Natural killer cell (primary cell): ENCODE measurements around the gene SLC1A4. TPM values are rescaled to one million over a fixed set of nuclear protein-coding genes. Genes with fewer than 3 reads are reported as not detected.
A peak's percentile ranks its signal among the peaks of the same experiment; 100 is the strongest.

Experiments
- ATAC-seq, 3 donors: fragments of 150-1000 bp in 2 of 3; fragments of 200-7000 bp in 1 of 3; cut with Tn5 transposase; 1 replicate in 1 of 3; 2 replicates in 2 of 3; pipeline ENCODE4 v1.10.0; 2021; ENCODE audit warnings: mild to moderate bottlenecking in 2 of 3, moderate library complexity in 2 of 3
- DNase-seq, 2 donors: peaks; one replicate each; pipeline versions ENCODE4 v3.0.0 to v3.0.0-alpha.2; 2013 to 2021; ENCODE audit warnings: mixed read lengths in 1 of 2
- H3K27ac ChIP-seq: one replicate; pipeline ENCODE4 v1.5.1; 2013; ENCODE audit warnings: mild to moderate bottlenecking, low read length
- H3K27me3 ChIP-seq: one replicate; pipeline ENCODE4 v1.6.1; 2013; ENCODE audit warnings: low read length; ENCODE audit not compliant: control insufficient read depth, insufficient read depth
- H3K36me3 ChIP-seq: one replicate; pipeline ENCODE4 v1.6.1; 2013; ENCODE audit warnings: low read length; ENCODE audit not compliant: control insufficient read depth, insufficient read depth
- H3K4me1 ChIP-seq: one replicate; pipeline ENCODE4 v1.6.1; 2013; ENCODE audit warnings: low read length; ENCODE audit not compliant: control insufficient read depth, insufficient read depth
- H3K4me3 ChIP-seq: one replicate; pipeline ENCODE4 v1.5.1; 2013; ENCODE audit warnings: low read length
- H3K9me3 ChIP-seq: one replicate; pipeline ENCODE4 v1.6.1; 2013; ENCODE audit warnings: low read length; ENCODE audit not compliant: control insufficient read depth, insufficient read depth
- H3K27ac Mint-ChIP-seq, 2 donors: one replicate each; pipeline ENCODE4 v1.8.0; 2022; ENCODE audit warnings: mild to moderate bottlenecking in 2 of 2, mixed read lengths in 2 of 2, moderate library complexity in 1 of 2
- H3K27me3 Mint-ChIP-seq, 2 donors: one replicate each; pipeline ENCODE4 v1.8.0; 2022; ENCODE audit warnings: low read depth in 2 of 2, mixed read lengths in 2 of 2
- H3K36me3 Mint-ChIP-seq: one replicate; pipeline ENCODE4 v1.8.0; 2022; ENCODE audit warnings: mixed read lengths
- H3K4me1 Mint-ChIP-seq, 2 donors: one replicate each; pipeline ENCODE4 v1.8.0; 2022; ENCODE audit warnings: mixed read lengths in 2 of 2
- H3K4me3 Mint-ChIP-seq: one replicate; pipeline ENCODE4 v1.8.0; 2022; ENCODE audit warnings: mild to moderate bottlenecking, moderate library complexity, mixed read lengths
- H3K9me3 Mint-ChIP-seq, 2 donors: one replicate each; pipeline ENCODE4 v1.8.0; 2022; ENCODE audit warnings: mixed read lengths in 2 of 2
- CTCF ChIP-seq: fragments of 200-600 bp; IDR thresholded peaks from one replicate; pipeline ENCODE4 v1.8.0; 2022; ENCODE audit warnings: antibody characterized with exemption
- WGBS: methylation state at CpG from one replicate; pipeline ENCODE4 v1.1.7; 2013; ENCODE audit warnings: missing lambda C conversion rate; ENCODE audit not compliant: insufficient coverage; 5-methylcytosine and 5-hydroxymethylcytosine counted together
- intact Hi-C: fragments of 100-400 bp; cut with micrococcal nuclease; formaldehyde crosslinking; loops from one replicate; pipeline ENCODE4 v1.14.2; 2022
- total RNA-seq, 4 donors: library from RNA; stranded (reverse); fragments of 120-200 nt in 1 of 4; gene quantifications; one replicate each; pipeline versions ENCODE4 v1.2.3 to v1.2.4, GENCODE V29; 2013 to 2022

SLC1A4 gene
- total RNA-seq, 3 donors from 2014 or later (not counting 1 experiment from before 2014, with no cell fraction given) = 3.9 to 13.8 (median 5.6) TPM

- TF ChIP-seq CTCF = no peak
- Histone ChIP-seq H3K27me3 (no peaks in the 10 kb centered on the region), H3K4me1 (no peaks in the 10 kb centered on the region), H3K27ac (no peak overlapping the region), H3K4me3 (no peak overlapping the region), H3K36me3 (no peaks in the 10 kb centered on the region), H3K9me3 (no peaks in the 10 kb centered on the region)
- no CpG with 5 or more reads among the region's 1 CpG for WGBS
- H3K4me3 Mint-ChIP-seq = no peak overlapping the region
- no peak overlapping the region for H3K27ac Mint-ChIP-seq
- DNase-seq (no peak), ATAC-seq (no peak)
- H3K9me3 Mint-ChIP-seq = no peaks in the 10 kb centered on the region
- H3K4me1 Mint-ChIP-seq = no peaks in the 10 kb centered on the region
- intact Hi-C loops = no loop called here
- H3K27me3 Mint-ChIP-seq = peaks cover 0 to 3% of the 10 kb centered on the region in 2 donors
- H3K36me3 Mint-ChIP-seq = no peaks in the 10 kb centered on the region
Observed at GRCh38 chr2:64976276-64976675, 12.9 kb upstream of the SLC1A4 start.

GRCh38 chr2:64978514-64979268 lies 10.5 kb upstream of the SLC1A4 start:
- intact Hi-C loops = no loop called here

GRCh38 chr2:64979744-64980143 lies 9.5 kb upstream of the SLC1A4 start:
- intact Hi-C loops = no loop called here
- H3K4me3 ChIP-seq = no peak overlapping the region
- Mint-ChIP-seq H3K4me1 (no peaks in the 10 kb centered on the region), H3K4me3 (no peak overlapping the region), H3K27ac (no peak overlapping the region), H3K36me3 (no peaks in the 10 kb centered on the region), H3K27me3 (peaks cover 0 to 3% of the 10 kb centered on the region in 2 donors), H3K9me3 (no peaks in the 10 kb centered on the region)
- H3K27me3 ChIP-seq = no peaks in the 10 kb centered on the region
- ATAC-seq (no peak), DNase-seq (no peak)
- H3K4me1 ChIP-seq = no peaks in the 10 kb centered on the region
- no peak overlapping the region for H3K27ac ChIP-seq
- TF ChIP-seq CTCF = no peak
- no peaks in the 10 kb centered on the region for H3K36me3 ChIP-seq
- WGBS = 95% methylated on average over 1 of the region's 1 CpG
- no peaks in the 10 kb centered on the region for H3K9me3 ChIP-seq

More at GRCh38 chr2:64978514-64979268, 10.5 kb upstream of the SLC1A4 start:
- ATAC-seq (peak; percentile 27 to 55 (median 52)), DNase-seq (peak in 1 of 2 donors; percentile 47)
- no peak overlapping the region for H3K27ac ChIP-seq
- no peak overlapping the region for H3K4me3 ChIP-seq
- Mint-ChIP-seq H3K4me1 (no peaks in the 10 kb centered on the region), H3K27ac (no peak overlapping the region), H3K36me3 (no peaks in the 10 kb centered on the region), H3K4me3 (no peak overlapping the region), H3K9me3 (no peaks in the 10 kb centered on the region), H3K27me3 (peaks cover 0 to 3% of the 10 kb centered on the region in 2 donors)
- peak; percentile 19 for TF ChIP-seq CTCF
- WGBS = 95% methylated on average over 4 of the region's 4 CpGs
- no peaks in the 10 kb centered on the region for H3K36me3 ChIP-seq
- H3K9me3 ChIP-seq = no peaks in the 10 kb centered on the region
- H3K27me3 ChIP-seq = no peaks in the 10 kb centered on the region
- no peaks in the 10 kb centered on the region for H3K4me1 ChIP-seq

- Histone ChIP-seq H3K4me3 (no peak overlapping the region), H3K27me3 (no peaks in the 10 kb centered on the region), H3K36me3 (no peaks in the 10 kb centered on the region), H3K27ac (no peak overlapping the region), H3K4me1 (no peaks in the 10 kb centered on the region), H3K9me3 (no peaks in the 10 kb centered on the region)
- peaks cover 0 to 3% of the 10 kb centered on the region in 2 donors for H3K27me3 Mint-ChIP-seq
- no peaks in the 10 kb centered on the region for H3K9me3 Mint-ChIP-seq
- H3K4me3 Mint-ChIP-seq = no peak overlapping the region
- intact Hi-C loops = no loop called here
- no peak overlapping the region for H3K27ac Mint-ChIP-seq
- DNase-seq (no peak), ATAC-seq (no peak)
- 11% methylated on average over 1 of the region's 1 CpG for WGBS
- TF ChIP-seq CTCF = no peak
- no peaks in the 10 kb centered on the region for H3K4me1 Mint-ChIP-seq
- H3K36me3 Mint-ChIP-seq = no peaks in the 10 kb centered on the region
Observed at GRCh38 chr2:64980183-64980582, 9.0 kb upstream of the SLC1A4 start.
